T-helper 2 cell (primary cell): ENCODE data around the gene SMTNL2.
"Not testable (repeated sequence)": the region's sequence is repeated elsewhere in the genome, so short reads cannot be mapped to it uniquely, and the experiment has no call there.

Experiments used
- DNase-seq, 5 experiments: peaks; one replicate each; pipeline versions ENCODE4 v3.0.0 to v3.0.0-alpha.2; 2012 to 2022

SMTNL2 gene

DNA sequence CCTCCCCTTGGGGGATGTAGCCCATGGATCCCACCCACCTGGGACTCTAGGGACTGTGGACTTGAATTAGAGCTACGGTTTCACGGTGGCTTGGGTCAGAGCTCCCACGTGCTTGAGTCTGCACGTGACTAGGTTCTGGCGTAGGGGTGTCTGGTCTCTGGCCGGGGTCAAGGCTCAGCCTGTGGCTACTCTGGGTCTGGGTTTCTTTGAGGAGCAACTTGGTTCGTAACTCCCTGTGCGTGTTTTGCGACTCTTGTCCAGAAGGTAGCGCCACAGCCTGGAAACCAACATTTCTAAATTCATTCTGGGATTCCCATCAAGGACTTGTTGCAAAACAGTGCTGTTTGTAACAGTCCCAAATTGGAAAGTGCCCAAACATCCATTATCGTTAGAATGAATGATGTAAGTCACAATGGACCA lies 23.5 kb upstream of the SMTNL2 start:
- DNase-seq: no peak

GRCh38 chr17:4562015-4562969 lies 22.0 kb upstream of the SMTNL2 start:
- DNase-seq: no peak

- peak in 4 of 5 experiments; percentile 24 to 79 (median 32) for DNase-seq
These were observed 18.9 kb upstream of the SMTNL2 start for GRCh38 chr17:4565209-4566141.

DNA sequence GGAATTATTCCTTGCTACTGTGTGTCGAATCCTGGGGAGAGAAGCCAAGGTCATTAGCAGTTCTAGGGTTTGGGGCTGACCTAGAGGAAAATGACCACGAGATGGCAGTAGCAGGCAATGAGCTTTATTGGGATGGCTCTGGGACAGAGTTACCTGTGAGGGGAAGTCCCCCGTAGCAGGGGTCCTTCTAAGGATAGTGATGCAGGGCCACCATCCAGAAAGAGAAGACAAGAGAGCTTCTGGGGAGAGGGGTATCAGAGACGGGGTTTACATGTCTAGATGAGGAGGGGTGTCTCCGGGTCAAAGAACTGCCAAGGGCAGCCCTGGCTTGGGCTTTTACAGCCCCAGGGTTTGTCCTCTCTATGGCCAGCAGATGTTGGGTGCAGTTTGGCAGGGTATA lies 17.5 kb upstream of the SMTNL2 start:
- DNase-seq: peak in 1 of 5 experiments; percentile 49

GRCh38 chr17:4569591-4569990 lies 14.7 kb upstream of the SMTNL2 start:
- DNase-seq: peak in 1 of 5 experiments; percentile 55

GRCh38 chr17:4572131-4572530 lies 12.2 kb upstream of the SMTNL2 start:
- no peak for DNase-seq

DNA sequence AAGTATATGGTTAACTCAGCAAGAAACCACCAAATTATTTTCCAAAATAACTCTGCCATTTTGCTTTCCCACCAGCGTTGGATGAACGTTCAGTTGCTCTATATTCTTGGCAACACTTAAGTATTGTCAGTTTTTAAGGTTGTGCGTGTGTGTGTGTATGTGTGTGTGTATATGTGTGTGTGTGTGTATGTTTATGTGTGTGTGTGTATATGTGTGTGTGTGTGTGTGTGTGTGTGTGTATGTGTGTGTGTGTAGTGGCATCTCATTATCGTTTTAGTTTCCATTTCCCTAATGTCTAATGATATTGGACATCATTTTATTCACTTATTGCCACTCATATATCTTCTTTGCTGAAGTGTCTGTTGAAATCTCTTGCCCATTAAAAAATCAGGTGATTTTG lies 11.2 kb upstream of the SMTNL2 start:
- DNase-seq: no peak

- peak in 3 of 5 experiments; percentile 19 to 83 (median 60) for DNase-seq
These were observed 10.7 kb upstream of the SMTNL2 start for GRCh38 chr17:4573669-4574068.

DNA sequence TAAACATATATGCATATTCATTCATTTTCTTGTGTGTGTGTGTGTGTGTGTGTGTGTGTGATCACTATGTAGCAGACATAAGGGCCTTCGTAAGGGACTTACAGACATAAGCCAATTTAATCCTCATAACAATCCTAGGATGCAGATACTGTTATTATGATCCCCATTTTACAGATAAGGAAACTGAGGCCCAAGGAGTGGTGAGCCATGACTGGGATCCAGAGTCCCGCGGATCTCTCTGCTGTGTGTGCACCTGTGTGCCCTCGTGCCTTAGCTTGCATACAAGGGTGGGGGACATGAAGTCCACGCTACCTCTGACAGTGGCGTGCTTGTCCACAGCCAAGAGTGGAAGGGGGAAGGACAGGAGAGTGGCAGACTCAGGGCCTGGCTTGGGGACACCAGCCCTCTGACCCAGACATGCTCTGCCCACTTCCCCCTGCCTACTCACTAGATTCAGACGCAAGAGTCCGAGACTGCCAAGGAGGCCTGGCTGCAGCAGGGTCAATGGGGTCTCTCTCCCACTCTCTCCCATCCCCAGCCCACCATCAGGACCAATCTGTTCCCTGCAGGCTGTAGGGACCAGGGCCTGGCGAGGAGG lies 9.8 kb upstream of the SMTNL2 start:
- no peak for DNase-seq

DNA sequence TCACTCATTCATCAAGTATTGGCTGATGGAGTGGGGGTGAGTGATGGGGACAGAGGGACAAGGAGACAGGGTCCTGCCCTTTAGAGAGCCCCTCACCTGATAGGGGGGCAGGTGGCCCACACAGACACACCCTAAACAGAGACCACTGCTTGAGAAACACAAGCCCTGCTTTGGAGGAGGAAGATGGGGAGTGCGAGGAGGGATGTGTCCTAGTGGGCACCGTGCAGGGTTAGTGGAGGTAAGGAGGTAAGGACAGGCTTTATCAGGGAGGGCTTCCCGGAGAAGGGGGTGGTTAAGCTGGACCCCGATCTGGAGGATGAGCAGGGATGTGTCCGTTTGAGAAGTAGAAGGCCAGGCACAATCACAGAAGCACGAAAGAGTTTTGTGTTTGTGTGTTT lies 8.2 kb upstream of the SMTNL2 start:
- DNase-seq: no peak

GRCh38 chr17:4576729-4577322 lies 7.5 kb upstream of the SMTNL2 start:
- no peak for DNase-seq

- no peak for DNase-seq
These were observed 6.8 kb upstream of the SMTNL2 start for GRCh38 chr17:4577386-4577993.

DNA sequence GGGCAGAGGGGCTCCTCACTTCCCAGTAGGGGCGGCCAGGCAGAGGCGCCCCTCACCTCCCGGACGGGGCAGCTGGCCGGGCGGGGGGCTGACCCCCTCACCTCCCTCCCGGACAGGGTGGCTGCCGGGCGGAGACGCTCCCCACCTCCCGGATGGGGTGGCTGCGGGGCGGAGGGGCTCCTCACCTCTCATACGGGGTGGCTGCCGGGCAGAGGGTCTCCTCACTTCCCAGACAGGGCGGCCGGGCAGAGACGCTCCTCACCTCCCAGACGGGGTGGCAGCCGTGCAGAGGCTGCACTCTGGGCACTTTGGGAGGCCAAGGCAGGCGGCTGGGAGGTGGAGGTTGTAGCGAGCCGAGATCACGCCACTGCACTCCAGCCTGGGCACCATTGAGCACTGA lies 6.0 kb upstream of the SMTNL2 start:
- DNase-seq: not testable (repeated sequence)

DNA sequence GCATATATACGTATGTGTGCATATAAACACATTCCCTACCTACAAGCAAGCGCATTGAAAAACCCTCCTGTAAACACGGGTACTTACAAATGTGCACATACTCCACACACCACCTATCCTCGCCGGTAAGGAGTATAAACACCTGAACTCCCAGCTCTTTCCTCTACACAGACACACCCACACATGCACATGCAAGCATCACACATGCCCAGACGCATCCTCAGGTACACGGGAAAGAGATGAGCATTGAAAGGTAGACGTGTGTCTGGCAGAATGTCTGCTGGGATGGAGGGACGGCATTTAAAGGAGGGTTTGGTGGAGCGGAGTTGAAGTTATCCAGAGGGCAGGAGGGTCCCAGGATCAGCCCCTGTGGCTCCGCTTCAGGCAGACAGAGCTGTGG lies 4.7 kb upstream of the SMTNL2 start:
- DNase-seq: no peak

GRCh38 chr17:4580291-4580690 lies 4.0 kb upstream of the SMTNL2 start:
- no peak for DNase-seq

- no peak for DNase-seq
These were observed 2.2 kb upstream of the SMTNL2 start for GRCh38 chr17:4582101-4582501.

DNA sequence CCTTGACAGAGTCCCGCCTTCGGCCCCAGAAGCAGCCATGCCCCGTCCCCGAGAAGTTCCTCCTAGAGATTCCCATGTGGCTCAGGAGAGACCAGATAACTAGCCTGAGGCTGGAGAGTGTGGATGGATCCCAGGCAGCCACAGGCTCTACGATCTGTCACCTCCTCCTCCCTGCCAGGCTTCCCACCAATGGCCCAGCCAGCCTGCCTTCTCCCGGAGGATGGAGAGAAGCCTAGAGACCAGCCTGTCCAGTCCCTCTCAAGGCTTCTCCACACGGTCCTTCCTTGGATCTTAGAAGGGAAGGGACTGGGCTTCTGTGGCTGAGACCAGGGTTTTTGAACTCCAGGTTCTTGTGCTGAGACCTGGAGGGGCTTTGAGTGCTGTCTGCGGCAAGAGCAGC lies 1.6 kb upstream of the SMTNL2 start:
- DNase-seq: no peak

DNA sequence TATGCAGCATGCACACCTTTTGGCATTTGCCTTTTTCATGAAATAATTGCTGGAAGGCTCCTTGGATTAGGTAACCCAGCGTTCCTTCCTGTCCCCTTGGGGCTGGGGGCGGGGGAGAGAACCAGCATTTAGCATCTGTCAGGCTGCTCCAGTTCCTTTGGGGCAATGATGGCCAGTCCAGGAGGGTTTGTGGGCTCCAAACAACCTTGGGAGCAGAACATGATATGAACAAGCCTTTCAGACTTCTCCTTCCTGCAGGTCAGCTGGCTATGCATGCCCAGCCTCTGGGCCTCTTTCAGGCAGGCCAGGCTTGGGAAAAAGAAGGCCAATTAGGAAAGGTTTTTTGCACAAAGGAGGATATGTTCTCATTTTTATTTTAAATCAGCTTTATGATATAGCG lies 1.1 kb upstream of the SMTNL2 start:
- DNase-seq: no peak

DNA sequence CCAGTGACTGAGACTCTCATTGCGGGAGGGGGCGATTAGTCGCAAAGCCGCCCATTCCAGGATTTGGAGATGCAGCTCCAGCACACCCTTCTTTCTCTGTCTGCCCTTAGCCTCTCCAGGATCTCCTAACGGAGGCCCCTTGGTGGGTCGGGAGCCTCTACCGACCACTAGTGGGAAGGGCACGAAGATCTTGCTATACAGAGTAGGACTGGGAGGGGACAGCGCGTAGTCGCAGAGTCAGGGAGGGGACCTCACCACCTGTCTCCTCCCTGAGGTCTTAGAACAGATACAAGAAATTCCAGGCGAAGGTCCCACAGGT lies 588 bp upstream of the SMTNL2 start:
- no peak for DNase-seq

- no peak for DNase-seq
These were observed 748 bp downstream of the SMTNL2 start for GRCh38 chr17:4584917-4585637.

- no peak for DNase-seq
These were observed 1.3 kb downstream of the SMTNL2 start for GRCh38 chr17:4585638-4585994.

DNA sequence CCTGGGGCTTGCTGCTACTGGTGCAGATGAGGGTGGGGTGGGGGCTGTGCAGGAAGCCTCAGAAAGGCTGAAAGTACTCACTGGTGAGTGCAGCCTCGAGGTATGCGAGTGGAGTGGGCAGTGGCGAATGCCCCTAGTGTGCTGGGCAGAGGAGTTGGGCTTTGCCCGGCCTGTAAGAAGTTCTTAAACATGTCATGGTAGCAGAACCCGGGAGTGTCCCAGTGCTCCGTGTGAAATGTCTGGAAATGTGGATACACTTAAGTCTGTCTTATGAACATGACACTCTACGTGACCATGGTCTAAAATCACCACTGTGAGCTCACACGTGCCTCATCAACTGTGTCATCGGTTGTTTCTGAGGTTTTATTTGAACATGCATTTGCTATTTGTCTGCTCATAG lies 1.7 kb downstream of the SMTNL2 start:
- no peak for DNase-seq
